ENCODE data around the gene RBFOX2. TPM values are rescaled to one million over a fixed set of nuclear protein-coding genes. Genes with fewer than 3 reads are reported as not detected.

Gene RBFOX2
- total RNA-seq, 2 donors from 2014 or later = 104 to 120 TPM

GRCh38 chr22:36065462-36065774 is 36.8 kb upstream of the RBFOX2 start:
- Histone ChIP-seq H3K9me3 (ENCODE audit: control insufficient read depth, low read length) (no peaks in the 10 kb centered on the region), H3K36me3 (ENCODE audit: control insufficient read depth, insufficient read depth, low read length) (no peaks in the 10 kb centered on the region), H3K27me3 (ENCODE audit: control insufficient read depth, insufficient read depth, low read length, poor library complexity, severe bottlenecking) (no peaks in the 10 kb centered on the region), H3K4me1 (ENCODE audit: control insufficient read depth, insufficient read depth, low read length) (peaks cover 3% of the 10 kb centered on the region), H3K27ac (ENCODE audit: low read depth, low read length) (peak overlapping the region; percentile 69), H3K9ac (ENCODE audit: extremely low read depth, low read length, poor library complexity, severe bottlenecking) (peak overlapping the region; percentile 66), H3K4me3 (ENCODE audit: low read length) (peak overlapping the region; percentile 77)
- Mint-ChIP-seq H3K9me3 (peaks cover 4% of the 10 kb centered on the region), H3K4me1 (no peaks in the 10 kb centered on the region), H3K4me3 (peak overlapping the region; percentile 63), H3K27ac (peak overlapping the region; percentile 88), H3K36me3 (ENCODE audit: low read depth) (no peaks in the 10 kb centered on the region), H3K27me3 (ENCODE audit: insufficient read depth) (peaks cover 2% of the 10 kb centered on the region)
- no peak for TF ChIP-seq CTCF (conservative IDR thresholded peaks at IDR 0.05)
- WGBS, 2 experiments (ENCODE audit: insufficient coverage in 1 of 2, insufficient read length in 1 of 2) = 19 to 22% methylated on average over 4 to 5 of the region's 5 CpGs
- no peak for DNase-seq

GRCh38 chr22:36064358-36064757 is 35.7 kb upstream of the RBFOX2 start:
- Histone ChIP-seq H3K9ac (ENCODE audit: extremely low read depth, low read length, poor library complexity, severe bottlenecking) (no peak overlapping the region), H3K27ac (ENCODE audit: low read depth, low read length) (no peak overlapping the region), H3K27me3 (ENCODE audit: control insufficient read depth, insufficient read depth, low read length, poor library complexity, severe bottlenecking) (no peaks in the 10 kb centered on the region), H3K9me3 (ENCODE audit: control insufficient read depth, low read length) (no peaks in the 10 kb centered on the region), H3K4me1 (ENCODE audit: control insufficient read depth, insufficient read depth, low read length) (peaks cover 3% of the 10 kb centered on the region), H3K36me3 (ENCODE audit: control insufficient read depth, insufficient read depth, low read length) (no peaks in the 10 kb centered on the region), H3K4me3 (ENCODE audit: low read length) (no peak overlapping the region)
- Mint-ChIP-seq H3K9me3 (peaks cover 4% of the 10 kb centered on the region), H3K4me3 (no peak overlapping the region), H3K27ac (no peak overlapping the region), H3K27me3 (ENCODE audit: insufficient read depth) (peaks cover 2% of the 10 kb centered on the region), H3K4me1 (no peaks in the 10 kb centered on the region), H3K36me3 (ENCODE audit: low read depth) (no peaks in the 10 kb centered on the region)
- 91 to 100% methylated on average over 1 to 5 of the region's 5 CpGs for WGBS, 2 experiments (ENCODE audit: insufficient coverage in 1 of 2, insufficient read length in 1 of 2)
- DNase-seq = no peak
- TF ChIP-seq CTCF (conservative IDR thresholded peaks at IDR 0.05) = no peak

GRCh38 chr22:36056980-36057379 is 28.4 kb upstream of the RBFOX2 start:
- Mint-ChIP-seq H3K9me3 (peaks cover 4% of the 10 kb centered on the region), H3K4me3 (no peak overlapping the region), H3K36me3 (ENCODE audit: low read depth) (no peaks in the 10 kb centered on the region), H3K27me3 (ENCODE audit: insufficient read depth) (no peaks in the 10 kb centered on the region), H3K4me1 (peaks cover 8% of the 10 kb centered on the region), H3K27ac (no peak overlapping the region)
- DNase-seq = no peak
- WGBS, 2 experiments (ENCODE audit: insufficient coverage in 1 of 2, insufficient read length in 1 of 2) = 85 to 100% methylated on average over 1 of the region's 1 CpG
- Histone ChIP-seq H3K4me1 (ENCODE audit: control insufficient read depth, insufficient read depth, low read length) (no peaks in the 10 kb centered on the region), H3K4me3 (ENCODE audit: low read length) (no peak overlapping the region), H3K9ac (ENCODE audit: extremely low read depth, low read length, poor library complexity, severe bottlenecking) (no peak overlapping the region), H3K27ac (ENCODE audit: low read depth, low read length) (no peak overlapping the region), H3K27me3 (ENCODE audit: control insufficient read depth, insufficient read depth, low read length, poor library complexity, severe bottlenecking) (no peaks in the 10 kb centered on the region), H3K36me3 (ENCODE audit: control insufficient read depth, insufficient read depth, low read length) (no peaks in the 10 kb centered on the region), H3K9me3 (ENCODE audit: control insufficient read depth, low read length) (no peaks in the 10 kb centered on the region)
- TF ChIP-seq CTCF (conservative IDR thresholded peaks at IDR 0.05) = no peak
